T-cell (primary cell): ENCODE data around the gene RUNX2. TPM values are rescaled to one million over a fixed set of nuclear protein-coding genes. Genes with fewer than 3 reads are reported as not detected.

Experiments
- ATAC-seq, 4 experiments: fragments of 200-7000 bp in 3 of 4; fragments of 150-1000 bp in 1 of 4; cut with Tn5 transposase; replicated peaks in 1 of 4; 1 replicate in 3 of 4; 2 replicates in 1 of 4; pipeline ENCODE4 v1.10.0; 2021; ENCODE audit warnings: moderate library complexity in 3 of 4, mild to moderate bottlenecking in 2 of 4, moderate number of reproducible peaks in 1 of 4
- CTCF ChIA-PET, 2 donors: fragments of 300-600 bp; sonication (Branson Sonifier 250); formaldehyde crosslinking; loops; one replicate each; lab custom pipeline; 2022; ENCODE audit warnings: antibody characterized with exemption in 2 of 2; lab: Charles Lee
- POLR2A ChIA-PET, 2 donors: fragments of 300-600 bp; sonication (Branson Sonifier 250); formaldehyde crosslinking; loops; one replicate each; lab custom pipeline; 2022; ENCODE audit warnings: antibody characterized with exemption in 2 of 2; lab: Charles Lee
- DNase-seq, 35 experiments: peaks; one replicate each; pipeline versions ENCODE4 v3.0.0 to v3.0.0-alpha.2; 2013 to 2023
- H3K27ac ChIP-seq: one replicate; pipeline ENCODE4 v1.5.1; 2013; ENCODE audit warnings: low read length
- H3K27me3 ChIP-seq, 2 experiments: replicated peaks in 1 of 2; 1 replicate in 1 of 2; 2 replicates in 1 of 2; pipeline versions ENCODE4 v1.6.1 to v1.7.0; 2013; ENCODE audit warnings: low read length in 1 of 2, mixed read lengths in 1 of 2; ENCODE audit not compliant: control insufficient read depth in 2 of 2, insufficient read depth in 2 of 2; ENCODE audit errors: extremely low read depth in 1 of 2
- H3K36me3 ChIP-seq, 2 donors: 1 replicate in 1 of 2; 2 replicates in 1 of 2; pipeline versions ENCODE4 v1.6.1 to v1.7.0; 2013; ENCODE audit warnings: low read length in 1 of 2; ENCODE audit not compliant: control insufficient read depth in 2 of 2, insufficient read depth in 1 of 2; ENCODE audit errors: extremely low read depth in 1 of 2
- H3K4me1 ChIP-seq, 2 experiments: 1 replicate in 1 of 2; 2 replicates in 1 of 2; pipeline versions ENCODE4 v1.6.1 to v1.7.0; 2013; ENCODE audit warnings: low read length in 2 of 2, mixed read lengths in 1 of 2; ENCODE audit not compliant: insufficient read depth in 2 of 2, control insufficient read depth in 1 of 2; ENCODE audit errors: extremely low read depth in 1 of 2
- H3K4me3 ChIP-seq, 2 donors: 1 replicate in 1 of 2; 2 replicates in 1 of 2; pipeline versions ENCODE4 v1.5.1 to v1.7.0; 2013; ENCODE audit warnings: mild to moderate bottlenecking in 2 of 2, low read length in 1 of 2, moderate library complexity in 1 of 2; ENCODE audit not compliant: control insufficient read depth in 1 of 2; ENCODE audit errors: extremely low read depth in 1 of 2
- H3K9me3 ChIP-seq: 2 replicates; pipeline ENCODE4 v1.7.0; 2013
- H3K27ac Mint-ChIP-seq, 2 donors: one replicate each; pipeline ENCODE4 v1.8.0; 2020 to 2021; ENCODE audit warnings: mild to moderate bottlenecking in 2 of 2, mixed read lengths in 2 of 2
- H3K27me3 Mint-ChIP-seq, 2 donors: one replicate each; pipeline ENCODE4 v1.8.0; 2021 to 2022; ENCODE audit warnings: mixed read lengths in 2 of 2
- H3K36me3 Mint-ChIP-seq: one replicate; pipeline ENCODE4 v1.8.0; 2021; ENCODE audit warnings: mixed read lengths
- H3K4me1 Mint-ChIP-seq, 3 donors: one replicate each; pipeline ENCODE4 v1.8.0; 2020 to 2022; ENCODE audit warnings: mixed read lengths in 3 of 3, mild to moderate bottlenecking in 1 of 3
- H3K4me3 Mint-ChIP-seq, 3 donors: one replicate each; pipeline ENCODE4 v1.8.0; 2020 to 2022; ENCODE audit warnings: mild to moderate bottlenecking in 3 of 3, mixed read lengths in 3 of 3, moderate library complexity in 3 of 3
- H3K9me3 Mint-ChIP-seq, 3 donors: one replicate each; pipeline ENCODE4 v1.8.0; 2020 to 2022; ENCODE audit warnings: mixed read lengths in 3 of 3
- WGBS: methylation state at CpG from one replicate; pipeline ENCODE4 v1.1.5; 2013; ENCODE audit warnings: missing lambda C conversion rate; ENCODE audit not compliant: insufficient coverage; 5-methylcytosine and 5-hydroxymethylcytosine counted together
- total RNA-seq, 35 experiments: library from RNA in 6 of 35; stranded (reverse) in 6 of 35; fragments of 120-200 nt in 1 of 35; gene quantifications; one replicate each; pipeline versions ENCODE4 v1.2.1 to v1.2.4 and lab custom pipeline; 2013 to 2026

The RUNX2 gene
- total RNA-seq, 5 donors from 2014 or later (not counting 1 experiment from before 2014, with no cell fraction given), result 14.4 to 31.8 (median 22.4) TPM

- ATAC-seq (peak; percentile 26 to 54 (median 48)), DNase-seq (peak in 1 of 35 experiments; percentile 22)
- Mint-ChIP-seq H3K27me3 (no peaks in the 10 kb centered on the region), H3K9me3 (no peaks in the 10 kb centered on the region), H3K36me3 (peaks cover 3% of the 10 kb centered on the region), H3K4me3 (peak overlapping the region; percentile 9 to 58 (median 16)), H3K27ac (peak overlapping the region; percentile 62 to 85), H3K4me1 (peaks cover 38 to 73% (median 70%) of the 10 kb centered on the region in 3 donors)
- Histone ChIP-seq H3K36me3 (no peaks in the 10 kb centered on the region), H3K4me3 (peak overlapping the region in 1 of 2 donors; percentile 8), H3K9me3 (no peaks in the 10 kb centered on the region), H3K27me3 (no peaks in the 10 kb centered on the region), H3K4me1 (peaks cover 5 to 15% of the 10 kb centered on the region in 2 experiments), H3K27ac (peak overlapping the region; percentile 21)
- 28% methylated on average over 7 of the region's 10 CpGs for WGBS
- CTCF ChIA-PET, result no interaction called here
- POLR2A ChIA-PET, result interaction anchor here in 1 of 2 donors (0.6 kb wide), 1 partner anchor 10 kb away, joined by 5 read pairs; no protein-coding TSS in a partner anchor
Measured at GRCh38 chr6:45431317-45432065, 103.4 kb downstream of the RUNX2 start.

GRCh38 chr6:45432977-45433376 is 104.8 kb downstream of the RUNX2 start:
- peaks cover 51 to 83% (median 80%) of the 10 kb centered on the region in 3 donors for H3K4me1 Mint-ChIP-seq
- no peaks in the 10 kb centered on the region for H3K27me3 Mint-ChIP-seq
- Histone ChIP-seq H3K4me1 (peaks cover 5 to 26% of the 10 kb centered on the region in 2 experiments), H3K9me3 (no peaks in the 10 kb centered on the region), H3K27me3 (no peaks in the 10 kb centered on the region), H3K4me3 (no peak overlapping the region), H3K36me3 (no peaks in the 10 kb centered on the region), H3K27ac (peak overlapping the region; percentile 7)
- peak in 1 of 35 experiments; percentile 24 for DNase-seq
- H3K4me3 Mint-ChIP-seq, result no peak overlapping the region
- peak overlapping the region in 1 of 2 donors; percentile 37 for H3K27ac Mint-ChIP-seq
- ATAC-seq, result peak in 3 of 4 experiments; percentile 25 to 34 (median 33)
- POLR2A ChIA-PET, result no interaction called here
- CTCF ChIA-PET, result no interaction called here
- no peaks in the 10 kb centered on the region for H3K9me3 Mint-ChIP-seq
- H3K36me3 Mint-ChIP-seq, result peaks cover 6% of the 10 kb centered on the region
- WGBS, result no CpG with 5 or more reads among the region's 2 CpGs

- WGBS, result no CpG with 5 or more reads among the region's 2 CpGs
- Mint-ChIP-seq H3K4me1 (peaks cover 50 to 81% (median 81%) of the 10 kb centered on the region in 3 donors), H3K4me3 (peak overlapping the region in 1 of 3 donors; percentile 23), H3K36me3 (peaks cover 7% of the 10 kb centered on the region), H3K27ac (peak overlapping the region in 1 of 2 donors; percentile 80), H3K27me3 (no peaks in the 10 kb centered on the region), H3K9me3 (no peaks in the 10 kb centered on the region)
- no peaks in the 10 kb centered on the region for H3K27me3 ChIP-seq
- H3K4me3 ChIP-seq, result no peak overlapping the region
- H3K27ac ChIP-seq, result peak overlapping the region; percentile 35
- DNase-seq (peak in 1 of 35 experiments; percentile 28), ATAC-seq (no peak)
- H3K9me3 ChIP-seq, result no peaks in the 10 kb centered on the region
- CTCF ChIA-PET, result interaction anchor here in 1 of 2 donors (0.8 to 1.1 kb wide), 3 partner anchors 14 to 778 kb away, joined by 3 to 5 read pairs (median 4); no protein-coding TSS in a partner anchor
- POLR2A ChIA-PET, result no interaction called here
- peaks cover 8 to 24% of the 10 kb centered on the region in 2 experiments for H3K4me1 ChIP-seq
- H3K36me3 ChIP-seq, result no peaks in the 10 kb centered on the region
Measured at GRCh38 chr6:45433533-45434380, 105.6 kb downstream of the RUNX2 start.

GRCh38 chr6:45434381-45434700 is 106.2 kb downstream of the RUNX2 start:
- Histone ChIP-seq H3K9me3 (no peaks in the 10 kb centered on the region), H3K27me3 (no peaks in the 10 kb centered on the region), H3K27ac (peak overlapping the region; percentile 28), H3K4me1 (peaks cover 14 to 26% of the 10 kb centered on the region in 2 experiments), H3K4me3 (no peak overlapping the region), H3K36me3 (no peaks in the 10 kb centered on the region)
- DNase-seq, result no peak
- no peaks in the 10 kb centered on the region for H3K9me3 Mint-ChIP-seq
- ATAC-seq, result no peak
- ChIA-PET POLR2A (no interaction called here), CTCF (interaction anchor here in 1 of 2 donors (0.8 to 1.1 kb wide), 3 partner anchors 14 to 779 kb away, joined by 3 to 5 read pairs (median 4); no protein-coding TSS in a partner anchor)
- H3K27ac Mint-ChIP-seq, result peak overlapping the region in 1 of 2 donors; percentile 80
- peak overlapping the region in 1 of 3 donors; percentile 23 for H3K4me3 Mint-ChIP-seq
- peaks cover 7% of the 10 kb centered on the region for H3K36me3 Mint-ChIP-seq
- H3K27me3 Mint-ChIP-seq, result no peaks in the 10 kb centered on the region
- H3K4me1 Mint-ChIP-seq, result peaks cover 49 to 81% (median 81%) of the 10 kb centered on the region in 3 donors

- Histone ChIP-seq H3K4me3 (no peak overlapping the region), H3K36me3 (no peaks in the 10 kb centered on the region), H3K27me3 (no peaks in the 10 kb centered on the region), H3K4me1 (peaks cover 13 to 26% of the 10 kb centered on the region in 2 experiments), H3K27ac (peak overlapping the region; percentile 30), H3K9me3 (no peaks in the 10 kb centered on the region)
- CTCF ChIA-PET, result interaction anchor here (0.6 to 0.7 kb wide), 2 partner anchors 278 to 542 kb away, joined by 3 read pairs; no protein-coding TSS in a partner anchor
- ATAC-seq, result peak; percentile 71 to 83 (median 78)
- H3K36me3 Mint-ChIP-seq, result peaks cover 11% of the 10 kb centered on the region
- peaks cover 0 to 3% of the 10 kb centered on the region in 2 donors for H3K27me3 Mint-ChIP-seq
- peak overlapping the region; percentile 26 to 77 for H3K27ac Mint-ChIP-seq
- peaks cover 55 to 78% (median 76%) of the 10 kb centered on the region in 3 donors for H3K4me1 Mint-ChIP-seq
- DNase-seq, result peak in 1 of 35 experiments; percentile 43
- H3K4me3 Mint-ChIP-seq, result peak overlapping the region in 2 of 3 donors; percentile 14 to 34
- POLR2A ChIA-PET, result interaction anchor here in 1 of 2 donors (0.6 to 1.1 kb wide), 3 partner anchors 15 to 267 kb away, joined by 3 to 10 read pairs (median 3); no protein-coding TSS in a partner anchor
- no CpG with 5 or more reads among the region's 7 CpGs for WGBS
- no peaks in the 10 kb centered on the region for H3K9me3 Mint-ChIP-seq
Measured at GRCh38 chr6:45436544-45437438, 108.7 kb downstream of the RUNX2 start.
